ENCODE results near the gene FNDC5. TPM values are rescaled to one million over a fixed set of nuclear protein-coding genes. Genes with fewer than 3 reads are reported as not detected.

FNDC5 gene
- total and polyA plus RNA-seq, 12 donors: 12.4 to 130 (median 73.5) TPM

- Histone ChIP-seq H3K4me3 (no peak overlapping the region), H3K27me3 (peaks cover 11 to 82% (median 70%) of the 10 kb centered on the region in 7 donors), H3K36me3 (no peaks in the 10 kb centered on the region), H3K4me1 (peaks cover 0 to 11% (median 3%) of the 10 kb centered on the region in 9 donors), H3K27ac (no peak overlapping the region), H3K9me3 (no peaks in the 10 kb centered on the region)
- TF ChIP-seq CTCF (IDR thresholded peaks at IDR 0.05): no peak
- intact Hi-C loops (cut with DNase I): no loop called here
- DNase-seq (no peak), ATAC-seq (no peak)
- 77 to 80% methylated on average over 12 of the region's 12 CpGs for WGBS, 2 donors
These were observed 16.9 kb upstream of the FNDC5 start for GRCh38 chr1:32887623-32888022.

GRCh38 chr1:32886828-32887414, 16.2 kb upstream of the FNDC5 start:
- Histone ChIP-seq H3K36me3 (no peaks in the 10 kb centered on the region), H3K27ac (no peak overlapping the region), H3K9me3 (no peaks in the 10 kb centered on the region), H3K4me3 (no peak overlapping the region), H3K27me3 (peaks cover 11 to 75% (median 63%) of the 10 kb centered on the region in 7 donors), H3K4me1 (peaks cover 0 to 18% (median 10%) of the 10 kb centered on the region in 9 donors)
- WGBS, 2 donors: 39 to 44% methylated on average over 19 of the region's 19 CpGs
- ATAC-seq (no peak), DNase-seq (no peak)
- peak in 1 of 9 donors; percentile 5 for TF ChIP-seq CTCF (IDR thresholded peaks at IDR 0.05)
- intact Hi-C loops (cut with DNase I): no loop called here

DNA sequence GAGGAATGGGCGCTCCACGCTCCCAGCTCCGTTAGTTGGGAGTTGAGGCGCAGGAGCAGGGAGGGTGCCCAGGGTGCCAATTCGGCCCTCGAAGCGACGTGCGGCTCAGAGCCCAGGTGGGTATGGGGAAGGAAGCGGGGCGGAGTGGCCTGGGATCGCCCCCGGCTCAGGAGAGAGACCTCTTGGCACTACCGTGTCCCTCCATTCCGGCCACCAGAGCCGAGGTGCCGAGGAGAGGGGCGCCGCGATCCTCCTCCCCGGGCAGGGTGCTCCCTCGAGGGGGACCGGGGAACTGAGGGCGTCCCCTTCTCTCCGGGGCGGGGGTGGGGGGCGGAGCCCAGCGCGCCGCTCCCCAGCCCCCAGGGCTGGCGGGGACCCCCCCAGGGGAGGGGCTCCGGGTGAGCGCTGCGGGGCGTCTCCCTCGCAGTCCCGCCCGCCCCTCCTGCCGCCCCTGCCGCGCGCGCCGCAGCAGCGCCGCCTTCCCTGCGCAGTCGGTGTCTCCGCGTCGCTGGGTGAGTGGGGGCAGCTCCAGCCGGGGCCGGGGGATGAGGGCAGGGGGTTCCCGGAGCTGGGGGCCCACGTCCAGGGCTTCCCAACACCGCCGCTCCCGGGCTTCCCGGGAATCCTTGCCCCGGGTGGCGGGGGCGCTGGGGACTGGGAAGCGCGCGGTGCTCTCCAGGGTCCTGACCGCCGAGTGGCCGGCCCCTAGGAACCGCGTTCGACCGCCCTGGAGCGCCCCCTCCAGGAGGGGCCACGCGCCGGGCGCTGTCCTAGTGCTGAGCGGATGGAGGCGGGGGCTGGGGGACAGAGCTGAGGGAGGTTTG, 15.5 kb upstream of the FNDC5 start, which contains the start of gene HPCA:
TSS of gene HPCA (plus strand) at position 488 of the 824 bp plus-strand sequence. CDS start 2,408 bp downstream, outside the sequence.
- Histone ChIP-seq H3K27me3 (peaks cover 11 to 68% (median 56%) of the 10 kb centered on the region in 7 donors), H3K27ac (no peak within 1 kb of the TSS), H3K4me3 (peak within 1 kb of the TSS in 6 of 10 donors; percentile 15 to 39 (median 30)), H3K36me3 (no peaks in the 10 kb centered on the region), H3K4me1 (peaks cover 4 to 25% (median 17%) of the 10 kb centered on the region in 9 donors), H3K9me3 (no peaks in the 10 kb centered on the region)
- intact Hi-C loops (cut with DNase I): no loop called here
- TF ChIP-seq CTCF (IDR thresholded peaks at IDR 0.05): peak in 8 of 9 donors; percentile 28 to 70 (median 58)
- ATAC-seq: peak; percentile 72 to 82 (median 78)
- DNase-seq: peak; percentile 46 to 60
- WGBS, 2 donors: 2 to 3% methylated on average over 64 to 79 of the region's 79 CpGs

- Histone ChIP-seq H3K4me1 (peaks cover 4 to 29% (median 19%) of the 10 kb centered on the region in 9 donors), H3K36me3 (no peaks in the 10 kb centered on the region), H3K27ac (no peak overlapping the region), H3K9me3 (no peaks in the 10 kb centered on the region), H3K27me3 (peaks cover 11 to 62% (median 50%) of the 10 kb centered on the region in 7 donors), H3K4me3 (no peak overlapping the region)
- no peak for ATAC-seq
- no peak for DNase-seq
- intact Hi-C loops (cut with DNase I): no loop called here
- WGBS, 2 donors: 16 to 21% methylated on average over 8 of the region's 8 CpGs
- TF ChIP-seq CTCF (IDR thresholded peaks at IDR 0.05): no peak
These were observed 14.9 kb upstream of the FNDC5 start for GRCh38 chr1:32885676-32886003.

All from heart right ventricle (tissue), 16 donors.